NT2/D1 (cell line): ENCODE data around the gene TECR.

Experiments used
- SUZ12 ChIP-seq: IDR thresholded peaks from 2 replicates; pipeline ENCODE4 v1.6.1; 2011; ENCODE audit not compliant: insufficient read length, insufficient read depth; ENCODE audit errors: extremely low read depth
- YY1 ChIP-seq: IDR thresholded peaks from 2 replicates; pipeline ENCODE4 v1.6.1; 2011; ENCODE audit not compliant: insufficient read length, insufficient read depth
- ZNF274 ChIP-seq: IDR thresholded peaks from 2 replicates; pipeline ENCODE4 v1.6.1; 2011; ENCODE audit warnings: mild to moderate bottlenecking, low read depth, low read length

GRCh38 chr19:14614099-14614412 lies 84.7 kb downstream of the TECR start:
- no peak for TF ChIP-seq ZNF274
- no peak for TF ChIP-seq SUZ12
- no peak for TF ChIP-seq YY1
